HG03139 (cell line): ENCODE results near the gene FBXL16.

ENCODE experiments used
- ATAC-seq: cut with Tn5 transposase; IDR thresholded peaks from one replicate; pipeline ENCODE4 v1.9.1; 2021; ENCODE audit not compliant: unreplicated experiment

The FBXL16 gene

GRCh38 chr16:734981-735881 lies 29.6 kb upstream of the FBXL16 start:
- no peak for ATAC-seq

- ATAC-seq, result no peak
These were observed 28.8 kb upstream of the FBXL16 start for GRCh38 chr16:734208-734980.

- no peak for ATAC-seq
These were observed 28.0 kb upstream of the FBXL16 start for GRCh38 chr16:733382-734207.

GRCh38 chr16:732936-733335 lies 27.3 kb upstream of the FBXL16 start:
- no peak for ATAC-seq

GRCh38 chr16:732332-732731 lies 26.7 kb upstream of the FBXL16 start:
- ATAC-seq, result no peak

GRCh38 chr16:730666-731509 lies 25.3 kb upstream of the FBXL16 start:
- ATAC-seq, result no peak

- ATAC-seq, result no peak
These were observed 24.4 kb upstream of the FBXL16 start for GRCh38 chr16:729768-730665.

GRCh38 chr16:728890-729744 lies 23.5 kb upstream of the FBXL16 start:
- ATAC-seq, result no peak

- ATAC-seq, result no peak
These were observed 22.7 kb upstream of the FBXL16 start for GRCh38 chr16:728131-728889.

GRCh38 chr16:727291-727977 lies 21.8 kb upstream of the FBXL16 start:
- ATAC-seq, result no peak

GRCh38 chr16:726438-727290 lies 21.1 kb upstream of the FBXL16 start, which contains the start of the genes CCDC78 and HAGHL:
CCDC78 (minus strand) TSS chr16:726443; CDS start chr16:726367, 76 bp downstream.
HAGHL (plus strand) TSS chr16:727106; CDS start chr16:727510, 404 bp downstream.
- ATAC-seq, result no peak

GRCh38 chr16:726188-726437 lies 20.5 kb upstream of the FBXL16 start:
- no peak for ATAC-seq

- ATAC-seq, result no peak
These were observed 20.0 kb upstream of the FBXL16 start for GRCh38 chr16:725463-726187.

- ATAC-seq, result no peak
These were observed 19.4 kb upstream of the FBXL16 start for GRCh38 chr16:725041-725376.

GRCh38 chr16:724188-725040 lies 18.8 kb upstream of the FBXL16 start:
- ATAC-seq, result no peak
